NT2/D1 (cell line): ENCODE data around the gene IFI27L2.

Source experiments
- DNase-seq: peaks from one replicate; pipeline ENCODE4 v3.0.0-alpha.2; 2011; ENCODE audit warnings: low read depth, low spot score
- H3K27me3 ChIP-seq: 2 replicates; pipeline ENCODE4 v1.6.0; 2011; ENCODE audit warnings: mild to moderate bottlenecking; ENCODE audit not compliant: insufficient read length, insufficient read depth
- H3K36me3 ChIP-seq: 2 replicates; pipeline ENCODE4 v1.6.1; 2011; ENCODE audit warnings: mild to moderate bottlenecking, low read length, mixed read lengths; ENCODE audit not compliant: insufficient read depth, insufficient read length
- H3K4me1 ChIP-seq: 2 replicates; pipeline ENCODE4 v1.5.1; 2011; ENCODE audit not compliant: insufficient read depth, insufficient read length
- H3K4me3 ChIP-seq: 2 replicates; pipeline ENCODE4 v1.5.1; 2011; ENCODE audit warnings: low read depth; ENCODE audit not compliant: insufficient read length
- H3K9ac ChIP-seq: 2 replicates; pipeline ENCODE4 v1.6.0; 2011; ENCODE audit warnings: low read depth; ENCODE audit not compliant: insufficient read length
- H3K9me3 ChIP-seq: 2 replicates; pipeline ENCODE4 v1.5.1; 2011; ENCODE audit warnings: mild to moderate bottlenecking, low read length; ENCODE audit not compliant: insufficient read depth
- SUZ12 ChIP-seq: IDR thresholded peaks from 2 replicates; pipeline ENCODE4 v1.6.1; 2011; ENCODE audit not compliant: insufficient read length, insufficient read depth; ENCODE audit errors: extremely low read depth
- YY1 ChIP-seq: IDR thresholded peaks from 2 replicates; pipeline ENCODE4 v1.6.1; 2011; ENCODE audit not compliant: insufficient read length, insufficient read depth
- ZNF274 ChIP-seq: IDR thresholded peaks from 2 replicates; pipeline ENCODE4 v1.6.1; 2011; ENCODE audit warnings: mild to moderate bottlenecking, low read depth, low read length

The IFI27L2 gene

GRCh38 chr14:94080621-94081385 lies 48.6 kb downstream of the IFI27L2 start, which contains the start of the genes DDX24 and IFI27L1:
DDX24 (minus strand) TSS chr14:94081202; CDS start chr14:94079742, 1,460 bp downstream.
IFI27L1 (plus strand) TSS chr14:94081310; CDS start chr14:94096938, 15,628 bp downstream.
- peak; percentile 76 for DNase-seq
- Histone ChIP-seq H3K9me3 (peaks cover 13% of the 10 kb centered on the region), H3K4me3 (peak within 1 kb of the TSS; percentile 96), H3K4me1 (no peaks in the 10 kb centered on the region), H3K36me3 (peaks cover 32% of the 10 kb centered on the region), H3K9ac (peak within 1 kb of the TSS; percentile 93), H3K27me3 (no peaks in the 10 kb centered on the region)
- TF ChIP-seq ZNF274 (no peak), YY1 (no peak), SUZ12 (no peak)

GRCh38 chr14:94079891-94080620 lies 49.3 kb downstream of the IFI27L2 start:
- peaks cover 31% of the 10 kb centered on the region for H3K36me3 ChIP-seq

GRCh38 chr14:94077823-94078222 lies 51.6 kb downstream of the IFI27L2 start:
- H3K4me1 ChIP-seq = no peaks in the 10 kb centered on the region
- no peak for TF ChIP-seq SUZ12
- H3K36me3 ChIP-seq = peaks cover 28% of the 10 kb centered on the region
- DNase-seq = no peak
- peaks cover 32% of the 10 kb centered on the region for H3K9me3 ChIP-seq
- H3K9ac ChIP-seq = no peak overlapping the region
- H3K4me3 ChIP-seq = no peak overlapping the region
- no peaks in the 10 kb centered on the region for H3K27me3 ChIP-seq

More at GRCh38 chr14:94079891-94080620, 49.3 kb downstream of the IFI27L2 start:
- no peak for DNase-seq
- Histone ChIP-seq H3K4me1 (no peaks in the 10 kb centered on the region), H3K9ac (peak overlapping the region; percentile 93), H3K27me3 (no peaks in the 10 kb centered on the region), H3K4me3 (peak overlapping the region; percentile 96), H3K9me3 (peaks cover 20% of the 10 kb centered on the region)
- TF ChIP-seq SUZ12 = no peak
- no peak for TF ChIP-seq ZNF274
- TF ChIP-seq YY1 = no peak
